Loucy (cell line): ENCODE results near the gene GCNT2.
"Not testable (repeated sequence)": the region's sequence is repeated elsewhere in the genome, so short reads cannot be mapped to it uniquely, and the experiment has no call there.

Experiments
- H2AFZ ChIP-seq: fragments of 200-600 bp; sonication (generic); 2 replicates; pipeline ENCODE4 v1.6.0; 2016; ENCODE audit warnings: antibody characterized with exemption, mild to moderate bottlenecking, low read length, moderate library complexity
- H3F3A ChIP-seq: fragments of 200-600 bp; 2 replicates; pipeline ENCODE4 v1.6.0; 2016; ENCODE audit warnings: antibody characterized with exemption, low read depth, mild to moderate bottlenecking
- H3K27me3 ChIP-seq: fragments of 200-600 bp; sonication (generic); 2 replicates; pipeline ENCODE4 v1.6.1; 2014; ENCODE audit warnings: low read length, mild to moderate bottlenecking; ENCODE audit not compliant: insufficient read depth, poor library complexity, severe bottlenecking
- H3K36me3 ChIP-seq: fragments of 200-600 bp; sonication (generic); 2 replicates; pipeline ENCODE4 v1.6.1; 2016; ENCODE audit warnings: low read length; ENCODE audit not compliant: insufficient read depth
- H3K4me1 ChIP-seq: fragments of 200-600 bp; sonication (generic); 2 replicates; pipeline ENCODE4 v1.5.1; 2014; ENCODE audit warnings: low read length, mild to moderate bottlenecking; ENCODE audit not compliant: insufficient read depth, poor library complexity, severe bottlenecking
- H3K4me2 ChIP-seq: fragments of 200-600 bp; sonication (generic); 2 replicates; pipeline ENCODE4 v1.6.0; 2014; ENCODE audit warnings: antibody characterized with exemption, low read length, low read depth, mild to moderate bottlenecking; ENCODE audit not compliant: poor library complexity, severe bottlenecking
- H3K4me3 ChIP-seq: fragments of 200-600 bp; sonication (generic); 2 replicates; pipeline ENCODE4 v1.5.1; 2014; ENCODE audit warnings: low read length, mild to moderate bottlenecking, mixed read lengths; ENCODE audit not compliant: poor library complexity, severe bottlenecking
- H3K79me2 ChIP-seq: fragments of 200-600 bp; sonication (generic); 2 replicates; pipeline ENCODE4 v1.6.1; 2014; ENCODE audit warnings: low read length; ENCODE audit not compliant: insufficient read depth
- H3K9ac ChIP-seq: fragments of 200-600 bp; sonication (generic); 2 replicates; pipeline ENCODE4 v1.6.0; 2014; ENCODE audit warnings: mild to moderate bottlenecking, low read depth, low read length, moderate library complexity; ENCODE audit not compliant: poor library complexity, severe bottlenecking
- H3K9me2 ChIP-seq: fragments of 200-600 bp; sonication (generic); replicated peaks from 2 replicates; pipeline ENCODE4 v1.6.1; 2016; ENCODE audit warnings: low read depth, low read length, mixed read lengths
- H3K9me3 ChIP-seq: fragments of 200-600 bp; sonication (generic); 2 replicates; pipeline ENCODE4 v1.6.1; 2014; ENCODE audit warnings: mild to moderate bottlenecking, antibody characterized with exemption, low read length, low read depth; ENCODE audit not compliant: insufficient read depth
- H4K20me1 ChIP-seq: fragments of 200-600 bp; sonication (generic); 2 replicates; pipeline ENCODE4 v1.6.0; 2014; ENCODE audit warnings: antibody characterized with exemption, low read length, mild to moderate bottlenecking; ENCODE audit not compliant: insufficient read depth, poor library complexity, severe bottlenecking
- CTCF ChIP-seq: fragments of 200-600 bp; sonication (generic); conservative IDR thresholded peaks from 2 replicates; pipeline ENCODE4 v1.5.1; 2014; ENCODE audit warnings: mild to moderate bottlenecking, antibody characterized with exemption, low read length
- EZH2phosphoT487 ChIP-seq: fragments of 200-600 bp; IDR thresholded peaks from 2 replicates; pipeline ENCODE4 v1.6.1; 2018; ENCODE audit warnings: antibody characterized with exemption, mild to moderate bottlenecking, moderate library complexity, borderline replicate concordance

The GCNT2 gene

GRCh38 chr6:10662207-10662606 lies 141.1 kb downstream of the GCNT2 start:
- Histone ChIP-seq H3K9me2 (no peaks in the 10 kb centered on the region), H2AFZ (no peak overlapping the region), H3K9me3 (no peaks in the 10 kb centered on the region), H3K9ac (no peak overlapping the region), H3F3A (no peaks in the 10 kb centered on the region), H3K27me3 (no peaks in the 10 kb centered on the region), H3K36me3 (no peaks in the 10 kb centered on the region), H3K4me1 (no peaks in the 10 kb centered on the region), H3K4me3 (no peak overlapping the region), H3K4me2 (no peak overlapping the region), H4K20me1 (no peaks in the 10 kb centered on the region), H3K79me2 (no peaks in the 10 kb centered on the region)
- no peak for TF ChIP-seq EZH2phosphoT487
- TF ChIP-seq CTCF = no peak

- no peaks in the 10 kb centered on the region for H3K9me3 ChIP-seq
- H3F3A ChIP-seq = no peaks in the 10 kb centered on the region
- no peak overlapping the region for H3K9ac ChIP-seq
- no peak overlapping the region for H2AFZ ChIP-seq
- no peaks in the 10 kb centered on the region for H3K79me2 ChIP-seq
- H3K36me3 ChIP-seq = no peaks in the 10 kb centered on the region
- no peak overlapping the region for H3K4me2 ChIP-seq
- H3K9me2 ChIP-seq = no peaks in the 10 kb centered on the region
- no peaks in the 10 kb centered on the region for H3K4me1 ChIP-seq
- no peaks in the 10 kb centered on the region for H3K27me3 ChIP-seq
- H3K4me3 ChIP-seq = no peak overlapping the region
- no peaks in the 10 kb centered on the region for H4K20me1 ChIP-seq
- TF ChIP-seq CTCF (no peak), EZH2phosphoT487 (no peak)
Observed at GRCh38 chr6:10662742-10663141, 141.6 kb downstream of the GCNT2 start.

GRCh38 chr6:10665595-10665994 lies 144.4 kb downstream of the GCNT2 start:
- H3F3A ChIP-seq, H3K9me3 ChIP-seq, H3K4me3 ChIP-seq, H4K20me1 ChIP-seq, H3K4me1 ChIP-seq, H3K4me2 ChIP-seq, H3K9ac ChIP-seq, H3K36me3 ChIP-seq, H3K27me3 ChIP-seq, H3K9me2 ChIP-seq, H3K79me2 ChIP-seq, H2AFZ ChIP-seq: not testable (repeated sequence)

GRCh38 chr6:10668126-10668917 lies 147.2 kb downstream of the GCNT2 start:
- no peak overlapping the region for H3K4me3 ChIP-seq
- no peaks in the 10 kb centered on the region for H3K27me3 ChIP-seq
- no peak overlapping the region for H3K9ac ChIP-seq
- TF ChIP-seq CTCF (no peak), EZH2phosphoT487 (no peak)
- no peaks in the 10 kb centered on the region for H3K36me3 ChIP-seq
- no peak overlapping the region for H2AFZ ChIP-seq
- no peaks in the 10 kb centered on the region for H3F3A ChIP-seq
- no peaks in the 10 kb centered on the region for H4K20me1 ChIP-seq
- no peaks in the 10 kb centered on the region for H3K9me3 ChIP-seq
- H3K4me1 ChIP-seq = no peaks in the 10 kb centered on the region
- H3K4me2 ChIP-seq = no peak overlapping the region
- no peaks in the 10 kb centered on the region for H3K79me2 ChIP-seq
- H3K9me2 ChIP-seq = no peaks in the 10 kb centered on the region
